ENCODE results near the gene CMSS1. TPM values are rescaled to one million over a fixed set of nuclear protein-coding genes. Genes with fewer than 3 reads are reported as not detected.
"Not testable (repeated sequence)": the region's sequence is repeated elsewhere in the genome, so short reads cannot be mapped to it uniquely, and the experiment has no call there.

Gene CMSS1
- total RNA-seq, 1 donor from 2014 or later, result 41.9 TPM

- no peak for DNase-seq (ENCODE audit: low spot score)
Measured at GRCh38 chr3:100083209-100083608, 265.5 kb downstream of the CMSS1 start.

- DNase-seq (ENCODE audit: low spot score), result no peak
Measured at GRCh38 chr3:100084100-100084806, 266.6 kb downstream of the CMSS1 start.

- no peak for DNase-seq (ENCODE audit: low spot score)
Measured at GRCh38 chr3:100086401-100086800, 268.7 kb downstream of the CMSS1 start.

- no peak for DNase-seq (ENCODE audit: low spot score)
Measured at GRCh38 chr3:100087198-100087597, 269.5 kb downstream of the CMSS1 start.

GRCh38 chr3:100088735-100089368 lies 271.2 kb downstream of the CMSS1 start:
- no peak for DNase-seq (ENCODE audit: low spot score)

- DNase-seq (ENCODE audit: low spot score), result no peak
Measured at GRCh38 chr3:100089812-100090668, 272.4 kb downstream of the CMSS1 start.

- DNase-seq (ENCODE audit: low spot score), result no peak
Measured at GRCh38 chr3:100090669-100091005, 273.0 kb downstream of the CMSS1 start.

- no peak for DNase-seq (ENCODE audit: low spot score)
Measured at GRCh38 chr3:100093831-100094230, 276.2 kb downstream of the CMSS1 start.

GRCh38 chr3:100096286-100096685 lies 278.6 kb downstream of the CMSS1 start:
- DNase-seq (ENCODE audit: low spot score), result not testable (repeated sequence)

- no peak for DNase-seq (ENCODE audit: low spot score)
Measured at GRCh38 chr3:100096866-100097265, 279.2 kb downstream of the CMSS1 start.

GRCh38 chr3:100097919-100098783 lies 280.5 kb downstream of the CMSS1 start:
- DNase-seq (ENCODE audit: low spot score), result no peak

- DNase-seq (ENCODE audit: low spot score), result no peak
Measured at GRCh38 chr3:100098784-100099070, 281.1 kb downstream of the CMSS1 start.

- no peak for DNase-seq (ENCODE audit: low spot score)
Measured at GRCh38 chr3:100099621-100100020, 282.0 kb downstream of the CMSS1 start.

GRCh38 chr3:100100425-100100824 lies 282.8 kb downstream of the CMSS1 start:
- no peak for DNase-seq (ENCODE audit: low spot score)

GRCh38 chr3:100102757-100103156 lies 285.1 kb downstream of the CMSS1 start:
- no peak for DNase-seq (ENCODE audit: low spot score)

GRCh38 chr3:100103558-100104441 lies 286.1 kb downstream of the CMSS1 start:
- no peak for DNase-seq (ENCODE audit: low spot score)

GRCh38 chr3:100104442-100104798 lies 286.8 kb downstream of the CMSS1 start:
- no peak for DNase-seq (ENCODE audit: low spot score)

- no peak for DNase-seq (ENCODE audit: low spot score)
Measured at GRCh38 chr3:100104817-100105413, 287.3 kb downstream of the CMSS1 start.

GRCh38 chr3:100105501-100105900 lies 287.8 kb downstream of the CMSS1 start:
- no peak for DNase-seq (ENCODE audit: low spot score)

- DNase-seq (ENCODE audit: low spot score), result no peak
Measured at GRCh38 chr3:100106094-100106493, 288.4 kb downstream of the CMSS1 start.
